H1 (cell line): ENCODE measurements around the gene CDC42SE1. TPM values are rescaled to one million over a fixed set of nuclear protein-coding genes. Genes with fewer than 3 reads are reported as not detected.

ENCODE experiments used
- CTCF ChIA-PET: fragments of 300-600 bp; sonication (Branson Sonifier 250); formaldehyde crosslinking; loops from one replicate; lab custom pipeline; 2021; ENCODE audit not compliant: partially characterized antibody; lab: Charles Lee
- POLR2A ChIA-PET: fragments of 300-600 bp; sonication (Branson Sonifier 250); formaldehyde crosslinking; loops from one replicate; lab custom pipeline; 2021; ENCODE audit warnings: inconsistent platforms; ENCODE audit not compliant: partially characterized antibody; lab: Charles Lee
- DNase-seq, 2 experiments: peaks; one replicate each; pipeline versions ENCODE4 v3.0.0 to v3.0.0-alpha.2; 2010 to 2022; ENCODE audit warnings: low spot score in 2 of 2, low read depth in 1 of 2, mixed read lengths in 1 of 2
- FAIRE-seq: peaks from 2 replicates; lab custom pipeline; 2011; peaks lifted over from hg19 to GRCh38; lab: Jason Lieb, UNC
- H2AFZ ChIP-seq: 2 replicates; pipeline ENCODE4 v1.8.1; 2012; ENCODE audit warnings: low read length, inconsistent platforms
- H2AK5ac ChIP-seq: 2 replicates; pipeline ENCODE4 v1.6.1; 2013; ENCODE audit warnings: low read depth, low read length
- H2BK120ac ChIP-seq: replicated peaks from 2 replicates; pipeline ENCODE3; 2013; ENCODE audit warnings: low read depth, low read length, inconsistent platforms
- H2BK12ac ChIP-seq: 2 replicates; pipeline ENCODE4 v1.6.1; 2013; ENCODE audit warnings: low read depth, low read length
- H2BK15ac ChIP-seq: 2 replicates; pipeline ENCODE4 v1.6.1; 2013; ENCODE audit warnings: low read length
- H2BK20ac ChIP-seq: 2 replicates; pipeline ENCODE4 v1.6.1; 2013; ENCODE audit warnings: low read length
- H2BK5ac ChIP-seq: 2 replicates; pipeline ENCODE4 v1.6.1; 2013; ENCODE audit warnings: low read depth, low read length
- H3K14ac ChIP-seq: 2 replicates; pipeline ENCODE4 v1.6.1; 2013; ENCODE audit warnings: inconsistent platforms; ENCODE audit not compliant: insufficient read length
- H3K18ac ChIP-seq: 2 replicates; pipeline ENCODE4 v1.6.1; 2013; ENCODE audit warnings: low read length; ENCODE audit errors: extremely low read depth
- H3K23ac ChIP-seq: 2 replicates; pipeline ENCODE4 v1.6.1; 2013; ENCODE audit warnings: inconsistent platforms; ENCODE audit not compliant: insufficient read length
- H3K23me2 ChIP-seq: 2 replicates; pipeline ENCODE4 v1.6.1; 2013; ENCODE audit warnings: low read depth, low read length
- H3K27ac ChIP-seq: 2 replicates; pipeline ENCODE4 v1.6.1; 2011; ENCODE audit warnings: low read depth, low read length, inconsistent platforms
- H3K27me3 ChIP-seq, 4 experiments: replicated peaks in 1 of 4; 1 replicate in 1 of 4; 2 replicates in 3 of 4; pipeline versions ENCODE4 v1.6.1 to v1.8.1; 2011 to 2013; ENCODE audit warnings: low read length in 3 of 4, mild to moderate bottlenecking in 3 of 4, inconsistent platforms in 2 of 4, mixed read lengths in 2 of 4, moderate library complexity in 1 of 4; ENCODE audit not compliant: control insufficient read depth in 3 of 4, insufficient read depth in 3 of 4; ENCODE audit errors: extremely low read depth in 1 of 4
- H3K36me3 ChIP-seq, 4 experiments: 2 replicates each; pipeline versions ENCODE4 v1.6.1 to v1.8.1; 2011 to 2013; ENCODE audit warnings: mild to moderate bottlenecking in 4 of 4, low read length in 3 of 4, moderate library complexity in 2 of 4, control low read depth in 1 of 4, inconsistent platforms in 1 of 4; ENCODE audit not compliant: insufficient read depth in 4 of 4, control insufficient read depth in 2 of 4
- H3K4ac ChIP-seq: replicated peaks from 2 replicates; pipeline ENCODE3; 2013; ENCODE audit warnings: low read length, low read depth, mixed read lengths, inconsistent platforms; ENCODE audit not compliant: insufficient read length
- H3K4me1 ChIP-seq, 4 experiments: replicated peaks in 1 of 4; 1 replicate in 1 of 4; 2 replicates in 3 of 4; pipeline versions ENCODE4 v1.6.1 to v1.8.1; 2011 to 2013; ENCODE audit warnings: low read length in 3 of 4, inconsistent platforms in 2 of 4, mixed read lengths in 1 of 4; ENCODE audit not compliant: insufficient read depth in 4 of 4, control insufficient read depth in 3 of 4
- H3K4me2 ChIP-seq, 2 experiments: 2 replicates each; pipeline versions ENCODE4 v1.6.1 to v1.8.1; 2011 to 2013; ENCODE audit warnings: low read depth in 2 of 2, low read length in 2 of 2, control low read depth in 1 of 2, inconsistent platforms in 1 of 2, mild to moderate bottlenecking in 1 of 2; ENCODE audit not compliant: insufficient read depth in 1 of 2
- H3K4me3 ChIP-seq, 4 experiments: fragments of 200-600, 300-600 bp in 1 of 4; sonication (generic), shearing (Covaris generic), sonication (Bioruptor Twin) in 1 of 4; 2 replicates each; pipeline versions ENCODE4 v1.5.1 to v1.8.1; 2011 to 2016; ENCODE audit warnings: low read length in 4 of 4, low read depth in 3 of 4, control low read depth in 2 of 4, inconsistent platforms in 2 of 4, mild to moderate bottlenecking in 2 of 4, mixed read lengths in 1 of 4, moderate library complexity in 1 of 4; ENCODE audit not compliant: insufficient read depth in 2 of 4; ENCODE audit errors: extremely low read depth in 1 of 4
- H3K56ac ChIP-seq: replicated peaks from 2 replicates; pipeline ENCODE3; 2013; ENCODE audit warnings: low read depth, mild to moderate bottlenecking, mixed read lengths, low read length, inconsistent platforms; ENCODE audit not compliant: insufficient read length
- H3K79me1 ChIP-seq: 2 replicates; pipeline ENCODE4 v1.6.1; 2013; ENCODE audit warnings: low read depth, low read length, control low read depth
- H3K79me2 ChIP-seq, 2 experiments: 2 replicates each; pipeline versions ENCODE4 v1.6.1 to v1.8.1; 2012 to 2013; ENCODE audit warnings: low read length in 2 of 2, mild to moderate bottlenecking in 2 of 2, inconsistent platforms in 1 of 2; ENCODE audit not compliant: insufficient read depth in 2 of 2, control insufficient read depth in 1 of 2
- H3K9ac ChIP-seq, 4 experiments: replicated peaks in 1 of 4; 1 replicate in 1 of 4; 2 replicates in 3 of 4; pipeline versions ENCODE4 v1.6.1 to v1.8.1; 2011 to 2013; ENCODE audit warnings: low read depth in 3 of 4, low read length in 3 of 4, control low read depth in 2 of 4, mild to moderate bottlenecking in 2 of 4, moderate library complexity in 2 of 4, inconsistent platforms in 1 of 4; ENCODE audit errors: extremely low read depth in 1 of 4
- H3K9me3 ChIP-seq, 2 experiments: 2 replicates each; pipeline versions ENCODE4 v1.6.1 to v1.8.1; 2012 to 2013; ENCODE audit warnings: mild to moderate bottlenecking in 2 of 2, moderate library complexity in 2 of 2, control low read depth in 1 of 2, inconsistent platforms in 1 of 2, low read depth in 1 of 2, low read length in 1 of 2, mixed read lengths in 1 of 2; ENCODE audit not compliant: insufficient read depth in 2 of 2
- H4K20me1 ChIP-seq, 2 experiments: replicated peaks in 1 of 2; 2 replicates each; pipeline versions ENCODE3 to v1.8.1; 2011 to 2013; ENCODE audit warnings: inconsistent platforms in 2 of 2, low read length in 2 of 2, mild to moderate bottlenecking in 1 of 2; ENCODE audit not compliant: insufficient read depth in 2 of 2, control insufficient read depth in 1 of 2
- H4K5ac ChIP-seq: 2 replicates; pipeline ENCODE4 v1.6.1; 2013; ENCODE audit warnings: low read length, low read depth, mixed read lengths, inconsistent platforms; ENCODE audit not compliant: insufficient read length
- H4K8ac ChIP-seq: 2 replicates; pipeline ENCODE4 v1.8.0; 2013; ENCODE audit warnings: mild to moderate bottlenecking, moderate library complexity, low read length, inconsistent platforms; ENCODE audit not compliant: insufficient read depth; ENCODE audit errors: extremely low read depth
- H4K91ac ChIP-seq: replicated peaks from 2 replicates; pipeline ENCODE3; 2013; ENCODE audit warnings: low read length, mixed read lengths, inconsistent platforms; ENCODE audit not compliant: insufficient read length
- ASH2L ChIP-seq: fragments of 200-600, 300-600 bp; sonication (generic); IDR thresholded peaks from one replicate; pipeline ENCODE4 v1.7.1; 2017; ENCODE audit warnings: low read length
- BACH1 ChIP-seq: IDR thresholded peaks from 2 replicates; pipeline ENCODE4 v1.6.1; 2012; ENCODE audit warnings: low read length, improper control_type of control experiment
- E2F6 ChIP-seq: IDR thresholded peaks from 2 replicates; pipeline ENCODE4 v1.6.1; 2012; ENCODE audit warnings: inconsistent platforms
- EGR1 ChIP-seq: IDR thresholded peaks from 2 replicates; pipeline ENCODE4 v1.6.1; 2011; ENCODE audit warnings: low read depth, low read length, borderline replicate concordance
- NRF1 ChIP-seq: IDR thresholded peaks from 2 replicates; pipeline ENCODE4 v1.6.1; 2011; ENCODE audit warnings: mild to moderate bottlenecking, low read depth, low read length, improper control_type of control experiment
- POLR2A ChIP-seq, 2 experiments: IDR thresholded peaks; 1 replicate in 1 of 2; 2 replicates in 1 of 2; pipeline ENCODE4 v1.6.1; 2011; ENCODE audit warnings: low read depth in 2 of 2, low read length in 2 of 2, mild to moderate bottlenecking in 2 of 2; ENCODE audit errors: control extremely low read depth in 1 of 2
- POLR2AphosphoS5 ChIP-seq: IDR thresholded peaks from 2 replicates; pipeline ENCODE4 v1.6.1; 2011; ENCODE audit warnings: low read depth, low read length
- SP1 ChIP-seq: IDR thresholded peaks from 2 replicates; pipeline ENCODE4 v1.6.1; 2011; ENCODE audit warnings: low read depth, low read length
- SP2 ChIP-seq: IDR thresholded peaks from 2 replicates; pipeline ENCODE4 v1.6.1; 2012; ENCODE audit warnings: mild to moderate bottlenecking, low read length, inconsistent platforms
- SP4 ChIP-seq: IDR thresholded peaks from 2 replicates; pipeline ENCODE4 v1.6.1; 2012; ENCODE audit warnings: low read length, inconsistent platforms
- USF2 ChIP-seq: IDR thresholded peaks from 2 replicates; pipeline ENCODE4 v1.6.1; 2011; ENCODE audit warnings: low read length, improper control_type of control experiment
- WGBS, 2 experiments: shearing (Covaris generic) in 1 of 2; methylation state at CpG; one replicate each; pipeline versions ENCODE4 v1.1.6 to v1.1.7; 2013 to 2015; ENCODE audit warnings: low lambda C conversion rate in 2 of 2, mixed read lengths in 2 of 2, inconsistent platforms in 1 of 2, low coverage in 1 of 2, missing lambda C conversion rate in 1 of 2; ENCODE audit not compliant: insufficient replicate concordance in 2 of 2, insufficient coverage in 1 of 2, insufficient read length in 1 of 2; ENCODE audit errors: extremely low coverage in 1 of 2, missing lambda C conversion rate in 1 of 2; 5-methylcytosine and 5-hydroxymethylcytosine counted together
- polyA plus RNA-seq, 7 experiments: library from polyadenylated mRNA; depleted of rRNA in 3 of 7; stranded (reverse) in 5 of 7; unstranded in 2 of 7; fragments of >200 nt in 5 of 7; fragments of 200-250 nt in 2 of 7; gene quantifications; 1 replicate in 5 of 7; 2 replicates in 1 of 7; 4 replicates in 1 of 7; pipeline versions ENCODE4 v1.2.1 to v1.2.3, GENCODE V29; 2011 to 2013; ENCODE audit warnings: missing spikeins in 2 of 7, mixed read lengths in 2 of 7
- total RNA-seq: library from RNA; stranded (reverse); fragmentation: NEBNext Ultra II Directional; extraction: Animal tissue kit (Norgen Biotek cat#: 25700); gene quantifications from 2 replicates; pipeline ENCODE4 v1.2.1, GENCODE V29; 2021

The CDC42SE1 gene
- total and polyA plus RNA-seq, 2 of the 8 experiments (the other 6 are each of a cell fraction or from before 2014, with no cell fraction given): 30.5 to 74.1 TPM

DNA sequence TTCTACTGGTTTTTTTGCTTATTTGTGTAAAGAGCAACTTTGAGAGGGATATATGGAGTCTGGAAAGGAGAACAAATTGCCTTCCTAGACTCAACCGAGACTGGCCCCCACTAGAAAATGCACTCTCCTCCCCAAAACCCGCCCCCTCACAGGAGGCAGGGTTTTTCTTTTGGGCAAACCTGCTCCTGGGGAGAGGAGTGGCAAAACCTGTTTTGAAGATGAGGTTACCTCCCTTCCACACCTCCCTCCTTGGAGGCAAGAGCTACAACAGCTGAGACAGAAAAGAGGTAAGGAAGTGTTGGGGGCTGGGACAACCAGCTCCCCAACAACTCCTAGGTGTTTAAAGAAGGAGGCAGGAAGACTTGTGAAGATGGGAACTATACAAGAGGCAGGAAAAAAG lies 23.1 kb downstream of the CDC42SE1 start, which contains the start of gene BNIPL:
TSS of gene BNIPL (plus strand) at position 231 of the 400 bp plus-strand sequence. CDS start at position 371, 140 bp downstream.
- Histone ChIP-seq H3K56ac (no peak within 1 kb of the TSS), H2BK5ac (no peak within 1 kb of the TSS), H3K4ac (no peak within 1 kb of the TSS), H3K4me2 (peak within 1 kb of the TSS; percentile 20 to 24; a peak in 3 of 4 replicates), H3K36me3 (peaks cover 0 to 15% (median 8%) of the 10 kb centered on the region in 4 experiments; a peak in 6 of 8 replicates), H4K5ac (no peak within 1 kb of the TSS), H2BK120ac (no peak within 1 kb of the TSS), H3K18ac (no peak within 1 kb of the TSS), H3K27ac (no peak within 1 kb of the TSS), H3K9me3 (no peaks in the 10 kb centered on the region), H3K9ac (no peak within 1 kb of the TSS), H3K14ac (no peak within 1 kb of the TSS), H4K20me1 (no peaks in the 10 kb centered on the region), H3K27me3 (no peaks in the 10 kb centered on the region), H3K4me3 (peak within 1 kb of the TSS in 2 of 4 experiments; percentile 12 to 41; a peak in 3 of 8 replicates), H3K23me2 (no peaks in the 10 kb centered on the region), H2BK20ac (no peak within 1 kb of the TSS; the same call in 1 of the 2 replicates), H2AFZ (no peak within 1 kb of the TSS), H2BK15ac (no peak within 1 kb of the TSS), H4K91ac (no peak within 1 kb of the TSS), H3K4me1 (peaks cover 0 to 3% (median 0%) of the 10 kb centered on the region in 4 experiments; a peak in 3 of 7 replicates), H3K23ac (no peak within 1 kb of the TSS), H3K79me1 (no peaks in the 10 kb centered on the region), H2AK5ac (no peak within 1 kb of the TSS), H4K8ac (no peak within 1 kb of the TSS), H2BK12ac (no peak within 1 kb of the TSS), H3K79me2 (no peaks in the 10 kb centered on the region)
- ChIA-PET POLR2A (interaction anchor here (0.6 to 6.4 kb wide), 4 partner anchors 12 to 460 kb away, joined by 3 to 58 read pairs (median 4); partner anchors contain the start of gene C1orf56), CTCF (interaction anchor here (0.6 to 2.3 kb wide), 5 partner anchors 11 to 95 kb away, joined by 3 to 7 read pairs (median 4); no protein-coding TSS in a partner anchor)
- FAIRE-seq: no peak
- DNase-seq: no peak
- WGBS, 2 experiments: 35% methylated on average over 2 of the region's 2 CpGs; no CpG with 5 or more reads in 1 of the 2 experiments
- TF ChIP-seq SP2: no peak
- TF ChIP-seq ASH2L: peak; percentile 37
- no peak for TF ChIP-seq NRF1
- no peak for TF ChIP-seq SP1
- no peak for TF ChIP-seq POLR2AphosphoS5
- no peak for TF ChIP-seq E2F6
- no peak for TF ChIP-seq BACH1
- TF ChIP-seq USF2: no peak
- TF ChIP-seq EGR1: peak; percentile 58; the same call in 1 of the 2 replicates
- no peak for TF ChIP-seq POLR2A (IDR thresholded peaks at IDR 0.05; ENCODE audit: control extremely low read depth in 1 of 2, low read depth in 2 of 2, low read length in 2 of 2)
- no peak for TF ChIP-seq SP4
